Measurements from ENCODE around the gene ODF2.

The ODF2 gene

GRCh38 chr9:128494746-128495129 is 38.9 kb downstream of the ODF2 start:
- Histone ChIP-seq H3K9me3 (no peaks in the 10 kb centered on the region), H3K4me1 (ENCODE audit: control insufficient read depth in 1 of 2, insufficient read depth in 1 of 2, low read depth in 1 of 2, low read length in 1 of 2) (peaks cover 12 to 14% of the 10 kb centered on the region in 2 experiments), H3K36me3 (peaks cover 67% of the 10 kb centered on the region), H3K27me3 (no peaks in the 10 kb centered on the region), H3K4me3 (ENCODE audit: low read depth in 1 of 2, low read length in 1 of 2) (peak overlapping the region; percentile 10 to 23), H3K27ac (peak overlapping the region; percentile 41)
- no peak for TF ChIP-seq CTCF (IDR thresholded peaks at IDR 0.05)

GRCh38 chr9:128495296-128495695 is 39.5 kb downstream of the ODF2 start:
- Histone ChIP-seq H3K27ac (no peak overlapping the region), H3K36me3 (peaks cover 67% of the 10 kb centered on the region)
- TF ChIP-seq CTCF (IDR thresholded peaks at IDR 0.05) = no peak

GRCh38 chr9:128495804-128496417 is 40.1 kb downstream of the ODF2 start:
- Histone ChIP-seq H3K27ac (no peak overlapping the region), H3K27me3 (no peaks in the 10 kb centered on the region), H3K4me1 (ENCODE audit: control insufficient read depth in 1 of 2, insufficient read depth in 1 of 2, low read depth in 1 of 2, low read length in 1 of 2) (peaks cover 12 to 14% of the 10 kb centered on the region in 2 experiments), H3K9me3 (no peaks in the 10 kb centered on the region), H3K4me3 (ENCODE audit: low read depth in 1 of 2, low read length in 1 of 2) (no peak overlapping the region), H3K36me3 (peaks cover 63% of the 10 kb centered on the region)
- TF ChIP-seq CTCF (IDR thresholded peaks at IDR 0.05) = no peak

More at GRCh38 chr9:128495296-128495695, 39.5 kb downstream of the ODF2 start:
- peaks cover 12 to 14% of the 10 kb centered on the region in 2 experiments for H3K4me1 ChIP-seq (ENCODE audit: control insufficient read depth in 1 of 2, insufficient read depth in 1 of 2, low read depth in 1 of 2, low read length in 1 of 2)
- H3K9me3 ChIP-seq = no peaks in the 10 kb centered on the region
- H3K4me3 ChIP-seq (ENCODE audit: low read depth in 1 of 2, low read length in 1 of 2) = no peak overlapping the region
- H3K27me3 ChIP-seq = no peaks in the 10 kb centered on the region

- no peaks in the 10 kb centered on the region for H3K9me3 ChIP-seq
- H3K27me3 ChIP-seq = no peaks in the 10 kb centered on the region
- no peak overlapping the region for H3K27ac ChIP-seq
- H3K36me3 ChIP-seq = peaks cover 46% of the 10 kb centered on the region
- H3K4me3 ChIP-seq (ENCODE audit: low read depth in 1 of 2, low read length in 1 of 2) = no peak overlapping the region
- peaks cover 12 to 14% of the 10 kb centered on the region in 2 experiments for H3K4me1 ChIP-seq (ENCODE audit: control insufficient read depth in 1 of 2, insufficient read depth in 1 of 2, low read depth in 1 of 2, low read length in 1 of 2)
- no peak for TF ChIP-seq CTCF (IDR thresholded peaks at IDR 0.05)
Measured at GRCh38 chr9:128497824-128498610, 42.2 kb downstream of the ODF2 start.

- no peak for TF ChIP-seq CTCF (IDR thresholded peaks at IDR 0.05)
- Histone ChIP-seq H3K4me3 (ENCODE audit: low read depth in 1 of 2, low read length in 1 of 2) (no peak overlapping the region), H3K36me3 (peaks cover 45% of the 10 kb centered on the region), H3K9me3 (no peaks in the 10 kb centered on the region), H3K27me3 (no peaks in the 10 kb centered on the region), H3K27ac (no peak overlapping the region), H3K4me1 (ENCODE audit: control insufficient read depth in 1 of 2, insufficient read depth in 1 of 2, low read depth in 1 of 2, low read length in 1 of 2) (peaks cover 13 to 19% of the 10 kb centered on the region in 2 experiments)
Measured at GRCh38 chr9:128498911-128499310, 43.1 kb downstream of the ODF2 start.
